HG03108 (cell line): ENCODE data around the gene URM1.

Experiments
- ATAC-seq: cut with Tn5 transposase; IDR thresholded peaks from one replicate; pipeline ENCODE4 v1.9.1; 2021; ENCODE audit warnings: moderate library complexity; ENCODE audit not compliant: unreplicated experiment

The URM1 gene

GRCh38 chr9:128424268-128424780, 53.1 kb downstream of the URM1 start:
- ATAC-seq, result no peak

DNA sequence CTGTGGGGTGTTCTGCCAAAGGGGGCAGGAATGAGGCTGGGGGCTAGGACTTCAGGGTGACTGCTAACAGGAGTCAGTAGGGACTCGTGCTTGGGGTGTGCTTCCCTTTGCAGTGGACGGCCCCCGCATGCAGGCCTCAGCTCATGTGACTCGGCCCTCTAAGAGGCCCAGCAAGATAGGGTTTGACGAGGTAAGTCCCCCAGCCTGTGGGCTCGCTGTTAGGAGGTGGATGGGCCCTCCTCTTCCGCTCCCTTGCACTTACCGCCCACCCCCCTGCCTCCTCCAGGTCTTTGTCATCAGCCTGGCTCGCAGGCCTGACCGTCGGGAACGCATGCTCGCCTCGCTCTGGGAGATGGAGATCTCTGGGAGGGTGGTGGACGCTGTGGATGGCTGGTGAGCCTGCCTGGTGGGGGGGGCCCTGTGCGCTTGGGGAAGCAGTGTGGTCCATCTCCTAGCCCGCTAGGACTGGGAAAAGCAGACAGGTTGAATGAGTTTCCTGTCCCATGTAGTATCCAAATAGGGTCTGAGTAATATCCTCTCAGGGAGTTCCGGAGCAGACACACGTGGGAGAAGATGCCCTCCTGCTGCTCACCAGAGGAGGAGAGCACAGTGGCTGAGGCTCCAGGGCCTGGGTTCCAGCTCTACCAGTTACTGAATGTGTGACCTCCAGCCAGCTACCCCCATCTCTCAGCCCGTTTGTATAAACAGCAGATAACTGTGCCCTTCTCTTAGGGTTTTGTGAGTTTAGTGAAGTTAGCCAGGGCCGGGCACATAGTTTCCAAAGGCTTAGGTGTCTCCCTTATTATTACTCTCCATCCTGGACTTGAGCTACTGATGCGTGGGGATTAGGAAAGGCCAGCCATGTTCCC, 57.7 kb downstream of the URM1 start:
- no peak for ATAC-seq

GRCh38 chr9:128429513-128430086, 58.4 kb downstream of the URM1 start:
- no peak for ATAC-seq

- no peak for ATAC-seq
Observed at GRCh38 chr9:128431207-128431606, 60.0 kb downstream of the URM1 start.

DNA sequence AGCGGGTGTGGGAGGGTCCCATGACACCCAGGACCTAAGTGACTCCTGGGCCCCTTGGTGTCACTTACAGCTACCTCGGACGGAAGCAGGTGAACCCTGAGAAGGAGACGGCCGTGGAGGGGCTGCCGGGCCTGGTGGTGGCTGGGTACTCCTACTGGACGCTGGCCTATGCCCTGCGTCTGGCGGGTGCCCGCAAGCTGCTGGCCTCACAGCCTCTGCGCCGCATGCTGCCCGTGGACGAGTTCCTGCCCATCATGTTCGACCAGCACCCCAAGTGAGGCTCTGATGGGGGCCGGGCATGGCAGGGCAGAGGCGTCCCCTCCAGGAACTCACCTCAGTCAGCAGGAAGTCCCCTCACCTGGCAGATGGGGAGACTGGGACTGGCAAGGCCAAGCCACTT, 63.2 kb downstream of the URM1 start:
- no peak for ATAC-seq

DNA sequence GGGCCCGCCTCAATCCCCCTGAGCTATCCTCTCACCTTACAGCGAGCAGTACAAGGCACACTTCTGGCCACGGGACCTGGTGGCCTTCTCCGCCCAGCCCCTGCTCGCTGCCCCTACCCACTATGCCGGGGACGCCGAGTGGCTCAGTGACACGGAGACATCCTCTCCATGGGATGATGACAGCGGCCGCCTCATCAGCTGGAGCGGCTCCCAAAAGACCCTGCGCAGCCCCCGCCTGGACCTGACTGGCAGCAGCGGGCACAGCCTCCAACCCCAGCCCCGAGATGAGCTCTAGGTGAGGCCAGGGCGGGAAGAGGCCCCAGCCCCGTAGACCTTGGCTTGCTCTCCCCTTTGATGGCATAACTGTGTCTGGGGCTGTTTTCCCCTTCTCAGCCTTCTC, 64.4 kb downstream of the URM1 start:
- ATAC-seq, result no peak

DNA sequence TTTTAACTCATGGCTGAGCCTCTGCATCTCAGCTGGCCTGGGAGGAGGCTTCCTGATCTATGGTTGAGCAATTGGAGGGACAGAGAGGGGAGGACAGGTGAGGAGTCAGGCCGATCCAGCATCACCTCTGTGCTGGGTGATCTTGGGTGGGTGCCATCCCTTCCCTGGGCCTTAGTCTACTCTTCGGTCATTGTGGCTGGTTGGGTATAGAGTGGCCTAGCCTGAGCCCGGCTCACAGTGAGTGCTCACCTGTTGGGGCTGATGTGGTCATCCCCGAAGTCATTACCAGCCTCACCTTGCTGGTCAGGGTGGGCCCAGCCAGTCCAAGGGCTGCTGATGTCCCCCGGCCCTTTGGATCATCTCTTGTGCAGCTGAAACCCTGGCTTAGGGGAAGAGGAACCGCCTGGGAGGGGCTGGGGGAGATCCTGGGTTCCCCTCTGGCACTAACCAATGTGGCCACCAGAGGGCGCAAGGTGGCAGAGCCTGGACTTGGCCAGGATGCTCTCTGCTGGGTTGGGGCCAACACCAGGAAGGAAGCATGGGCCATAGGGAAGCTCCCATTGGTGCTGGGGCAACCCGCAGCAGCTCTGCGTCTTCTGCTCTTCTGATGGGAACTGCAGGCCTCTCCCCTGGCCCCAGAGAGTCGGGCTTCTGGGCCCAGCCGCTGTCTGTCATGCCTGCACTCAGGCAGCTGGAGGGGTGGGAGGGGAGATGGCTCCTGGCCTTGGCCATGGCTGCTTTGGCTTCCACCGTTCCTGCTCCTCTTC, 67.4 kb downstream of the URM1 start:
- ATAC-seq, result peak; percentile 54

GRCh38 chr9:128439273-128439672, 68.1 kb downstream of the URM1 start:
- no peak for ATAC-seq
